ENCODE results near the gene NPHP3. TPM values are rescaled to one million over a fixed set of nuclear protein-coding genes. Genes with fewer than 3 reads are reported as not detected.

Gene NPHP3
- total and polyA plus RNA-seq, 2 of the 4 experiments (the other 2 are of a cell fraction), result 19.9 to 21.3 TPM

DNA sequence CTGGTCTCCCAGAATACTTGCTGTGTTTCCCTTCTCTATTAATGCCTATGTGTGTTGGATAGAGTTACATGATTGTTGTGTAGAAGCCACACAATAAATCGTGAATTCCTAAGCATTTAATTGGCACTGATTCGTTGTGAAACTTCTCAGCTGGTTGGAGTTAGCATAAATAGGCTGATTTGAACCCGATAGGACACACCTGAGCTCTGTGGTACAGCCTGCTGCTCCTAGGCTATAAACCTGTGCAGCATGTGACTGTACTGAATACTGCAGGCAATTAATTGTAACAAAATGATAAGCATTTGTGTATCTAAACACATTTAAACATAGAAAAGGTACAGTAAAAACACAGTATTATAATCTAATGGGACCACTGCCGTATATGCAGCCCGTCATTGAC is 67.5 kb downstream of the NPHP3 start:
- H3K4me3 ChIP-seq (ENCODE audit: insufficient read depth, low read depth, low read length), result no peak overlapping the region
- H3K23ac ChIP-seq (ENCODE audit: low read depth, low read length), result no peak overlapping the region
- H2BK5ac ChIP-seq (ENCODE audit: low read depth, low read length, poor library complexity, severe bottlenecking), result no peak overlapping the region
- no peaks in the 10 kb centered on the region for H3K27me3 ChIP-seq (ENCODE audit: control insufficient read depth, insufficient read depth, low read length)
- TF ChIP-seq RCOR1 (IDR thresholded peaks at IDR 0.05; ENCODE audit: insufficient replicate concordance, low read length) (no peak), BHLHE40 (IDR thresholded peaks at IDR 0.05; ENCODE audit: low read depth, low read length) (no peak), RAD21 (IDR thresholded peaks at IDR 0.05; ENCODE audit: low read length) (no peak), SMC3 (IDR thresholded peaks at IDR 0.05; ENCODE audit: low read depth, low read length) (no peak), RFX5 (IDR thresholded peaks at IDR 0.05; ENCODE audit: low read depth, low read length) (no peak), MAFK (IDR thresholded peaks at IDR 0.05; ENCODE audit: low read depth, low read length) (no peak), MAZ (IDR thresholded peaks at IDR 0.05; ENCODE audit: borderline replicate concordance, low read depth, low read length) (no peak), MXI1 (IDR thresholded peaks at IDR 0.05; ENCODE audit: borderline replicate concordance, low read depth, low read length) (no peak), CEBPB (IDR thresholded peaks at IDR 0.05; ENCODE audit: low read depth, low read length) (no peak), NFE2L2 (IDR thresholded peaks at IDR 0.05; ENCODE audit: low read depth, low read length) (no peak), POLR2A (IDR thresholded peaks at IDR 0.05; ENCODE audit: low read depth, low read length) (no peak), CHD1 (IDR thresholded peaks at IDR 0.05; ENCODE audit: low read depth, low read length) (no peak), FOS (IDR thresholded peaks at IDR 0.05; ENCODE audit: low read depth, low read length) (no peak)
- TF ChIP-seq, protein P1, sequence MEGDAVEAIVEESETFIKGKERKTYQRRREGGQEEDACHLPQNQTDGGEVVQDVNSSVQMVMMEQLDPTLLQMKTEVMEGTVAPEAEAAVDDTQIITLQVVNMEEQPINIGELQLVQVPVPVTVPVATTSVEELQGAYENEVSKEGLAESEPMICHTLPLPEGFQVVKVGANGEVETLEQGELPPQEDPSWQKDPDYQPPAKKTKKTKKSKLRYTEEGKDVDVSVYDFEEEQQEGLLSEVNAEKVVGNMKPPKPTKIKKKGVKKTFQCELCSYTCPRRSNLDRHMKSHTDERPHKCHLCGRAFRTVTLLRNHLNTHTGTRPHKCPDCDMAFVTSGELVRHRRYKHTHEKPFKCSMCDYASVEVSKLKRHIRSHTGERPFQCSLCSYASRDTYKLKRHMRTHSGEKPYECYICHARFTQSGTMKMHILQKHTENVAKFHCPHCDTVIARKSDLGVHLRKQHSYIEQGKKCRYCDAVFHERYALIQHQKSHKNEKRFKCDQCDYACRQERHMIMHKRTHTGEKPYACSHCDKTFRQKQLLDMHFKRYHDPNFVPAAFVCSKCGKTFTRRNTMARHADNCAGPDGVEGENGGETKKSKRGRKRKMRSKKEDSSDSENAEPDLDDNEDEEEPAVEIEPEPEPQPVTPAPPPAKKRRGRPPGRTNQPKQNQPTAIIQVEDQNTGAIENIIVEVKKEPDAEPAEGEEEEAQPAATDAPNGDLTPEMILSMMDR (conservative IDR thresholded peaks at IDR 0.05; ENCODE audit: low read depth, low read length), result no peak
- WGBS, 2 experiments (ENCODE audit: extremely low coverage in 2 of 2, insufficient read length in 1 of 2), result no CpG with 5 or more reads among the region's 5 CpGs
- ATAC-seq (ENCODE audit: low read depth) (no peak), DNase-seq (no peak)
- no peak overlapping the region for H2BK15ac ChIP-seq (ENCODE audit: low read depth, low read length)
- H4K8ac ChIP-seq (ENCODE audit: low read depth in 2 of 2, low read length in 2 of 2), result no peak overlapping the region
- H3K9me1 ChIP-seq (ENCODE audit: insufficient read depth, low read length), result 0 out of 2 replicates have a peak, but pooled peaks cover 5% of the 10 kb centered on the region
- H2AK5ac ChIP-seq (ENCODE audit: low read depth, low read length), result no peak overlapping the region
- intact Hi-C loops (cut with micrococcal nuclease), result loop anchor here (5.0 kb wide), 1 partner anchor 117 kb away; no protein-coding TSS in a partner anchor
- no peak overlapping the region for H3K4me2 ChIP-seq (ENCODE audit: low read depth, low read length)
- H3K14ac ChIP-seq (replicated peaks; ENCODE audit: low read depth, low read length), result no peak overlapping the region
- in situ Hi-C loops (cut with MboI; ENCODE audit: low sequenced_read_pairs), result no loop called here
- no peaks in the 10 kb centered on the region for H3K9me3 ChIP-seq (ENCODE audit: control insufficient read depth, insufficient read depth, low read length)
- no peak overlapping the region for H3K27ac ChIP-seq (ENCODE audit: insufficient read depth, low read length)
- peaks cover 2% of the 10 kb centered on the region for H3K36me3 ChIP-seq (ENCODE audit: control insufficient read depth, insufficient read depth, low read length)
- peaks cover 3% of the 10 kb centered on the region; the same call in 1 of the 2 replicates for H3K4me1 ChIP-seq (ENCODE audit: control insufficient read depth, insufficient read depth, low read length)
- H2AFZ ChIP-seq (replicated peaks; ENCODE audit: low read length, poor library complexity), result no peak overlapping the region
- no peak overlapping the region for H2AK9ac ChIP-seq (replicated peaks; ENCODE audit: low read depth, low read length, poor library complexity)
- H4K5ac ChIP-seq (ENCODE audit: low read depth, low read length), result no peak overlapping the region
- no peak overlapping the region for H3K56ac ChIP-seq (ENCODE audit: extremely low read depth, insufficient read depth, low read length)
- H3K9ac ChIP-seq (ENCODE audit: low read depth, low read length), result no peak overlapping the region
- H3K18ac ChIP-seq (ENCODE audit: low read depth, low read length), result no peak overlapping the region
- dilution Hi-C loops (cut with HindIII; ENCODE audit: low sequenced_read_pairs, unreplicated experiment), result no loop called here
- no TSS peak for BruUV-seq (replicated peaks)
- ChIA-PET CTCF (interaction anchor here (1.3 kb wide), 1 partner anchor 13 kb away, joined by 3 read pairs; no protein-coding TSS in a partner anchor), POLR2A (ENCODE audit: unreplicated experiment) (no interaction called here)
- H3K4ac ChIP-seq (ENCODE audit: low read depth, low read length), result no peak overlapping the region
- H4K20me1 ChIP-seq (ENCODE audit: insufficient read depth, low read length), result no peaks in the 10 kb centered on the region
- H4K91ac ChIP-seq (ENCODE audit: insufficient read depth, low read depth, low read length), result no peak overlapping the region
- H2BK20ac ChIP-seq (ENCODE audit: low read depth, low read length), result no peak overlapping the region
- H3K79me1 ChIP-seq (ENCODE audit: low read depth in 1 of 2, low read length in 2 of 2), result peaks cover 11 to 33% of the 10 kb centered on the region in 2 experiments
- no peak overlapping the region for H2BK120ac ChIP-seq (ENCODE audit: low read depth, low read length)
